Ovary (tissue), 9 donors: ENCODE data around the gene TNKS1BP1. TPM values are rescaled to one million over a fixed set of nuclear protein-coding genes. Genes with fewer than 3 reads are reported as not detected.

Source experiments
- DNase-seq, 5 donors: peaks; one replicate each; pipeline ENCODE4 v3.0.0-alpha.2; 2019 to 2020
- H3K27ac ChIP-seq, 2 donors: fragments of 200-600 bp; one replicate each; pipeline versions ENCODE4 v1.5.1 to v1.8.0; 2019 to 2022
- H3K27me3 ChIP-seq: fragments of 200-600 bp; one replicate; pipeline ENCODE4 v1.8.0; 2022
- H3K36me3 ChIP-seq: fragments of 200-600 bp; sonication (generic); one replicate; pipeline ENCODE4 v1.5.1; 2019
- H3K4me1 ChIP-seq: one replicate; pipeline ENCODE4 v1.8.1; 2013; ENCODE audit warnings: mild to moderate bottlenecking, moderate library complexity; ENCODE audit not compliant: insufficient read depth
- H3K4me3 ChIP-seq: fragments of 200-600 bp; sonication (generic); one replicate; pipeline ENCODE4 v1.5.1; 2017
- H3K9me3 ChIP-seq, 2 donors: fragments of 200-600 bp in 1 of 2; sonication (generic) in 1 of 2; one replicate each; pipeline versions ENCODE4 v1.5.1 to v1.8.1; 2013 to 2019; ENCODE audit warnings: mild to moderate bottlenecking in 1 of 2, moderate library complexity in 1 of 2
- EP300 ChIP-seq: sonication (generic); formaldehyde crosslinking; IDR thresholded peaks from one replicate; pipeline ENCODE4 v1.6.1; 2017; ENCODE audit warnings: antibody characterized with exemption
- POLR2A ChIP-seq: fragments of 450-650 bp; IDR thresholded peaks from one replicate; pipeline ENCODE4 v1.6.1; 2017; ENCODE audit warnings: antibody characterized with exemption, mild to moderate bottlenecking, moderate library complexity
- WGBS, 3 donors: extraction: QIAGEN DNeasy Blood & Tissue Kit in 1 of 3; methylation state at CpG; one replicate each; pipeline versions ENCODE4 v1.1.5 to v1.1.7; 2013 to 2017; 5-methylcytosine and 5-hydroxymethylcytosine counted together
- intact Hi-C, 4 donors: fragments of 100-400 bp; cut with DNase I; formaldehyde crosslinking; loops; one replicate each; pipeline versions ENCODE4 v1.11.0 to v1.15.1; 2022 to 2023
- polyA plus RNA-seq, 2 donors: library from polyadenylated mRNA; stranded (reverse); fragments of 200-250 nt in 1 of 2; fragments of 350-450 nt in 1 of 2; fragmentation: Illumina TruSeq in 1 of 2; extraction: RNeasy Lipid Tissue Mini Kit (QIAGEN cat#74804) in 1 of 2; gene quantifications; one replicate each; pipeline ENCODE4 v1.2.3, GENCODE V29; 2013 to 2014
- total RNA-seq, 7 donors: library from RNA; depleted of rRNA in 2 of 7; stranded (reverse); fragments of >200 nt in 2 of 7; fragmentation: NEBNext Ultra II Directional in 3 of 7; extraction: Animal tissue kit (Norgen Biotek cat#: 25700) in 3 of 7; gene quantifications; one replicate each; pipeline versions ENCODE4 v1.1.0 to v1.2.4, GENCODE V29; 2016 to 2023
- TF ChIP-seq, protein P1 (sequence below), 3 donors: fragments of 450-650 bp in 2 of 3; fragments of 200-600 bp in 1 of 3; IDR thresholded peaks; one replicate each; pipeline versions ENCODE4 v1.5.1 to v1.8.0; 2016 to 2022; ENCODE audit warnings: antibody characterized with exemption in 3 of 3, mild to moderate bottlenecking in 1 of 3
- donor health status: DM: no; HTN: no; CAD: no; lungs with moderate emphysema.
- donor health status: DM: no; HTN: no; CAD: no.
- donor health status: Bipolar disorder and iron deficiency.
- donor health status: DM: yes; HTN: yes; CAD: no.
- donor health status: DM: no; HTN: no; CAD: no.
- donor health status: DM: yes; HTN: yes; CAD: no.

TNKS1BP1 gene
- total and polyA plus RNA-seq, 9 donors, result 45.2 to 230 (median 132) TPM

DNA sequence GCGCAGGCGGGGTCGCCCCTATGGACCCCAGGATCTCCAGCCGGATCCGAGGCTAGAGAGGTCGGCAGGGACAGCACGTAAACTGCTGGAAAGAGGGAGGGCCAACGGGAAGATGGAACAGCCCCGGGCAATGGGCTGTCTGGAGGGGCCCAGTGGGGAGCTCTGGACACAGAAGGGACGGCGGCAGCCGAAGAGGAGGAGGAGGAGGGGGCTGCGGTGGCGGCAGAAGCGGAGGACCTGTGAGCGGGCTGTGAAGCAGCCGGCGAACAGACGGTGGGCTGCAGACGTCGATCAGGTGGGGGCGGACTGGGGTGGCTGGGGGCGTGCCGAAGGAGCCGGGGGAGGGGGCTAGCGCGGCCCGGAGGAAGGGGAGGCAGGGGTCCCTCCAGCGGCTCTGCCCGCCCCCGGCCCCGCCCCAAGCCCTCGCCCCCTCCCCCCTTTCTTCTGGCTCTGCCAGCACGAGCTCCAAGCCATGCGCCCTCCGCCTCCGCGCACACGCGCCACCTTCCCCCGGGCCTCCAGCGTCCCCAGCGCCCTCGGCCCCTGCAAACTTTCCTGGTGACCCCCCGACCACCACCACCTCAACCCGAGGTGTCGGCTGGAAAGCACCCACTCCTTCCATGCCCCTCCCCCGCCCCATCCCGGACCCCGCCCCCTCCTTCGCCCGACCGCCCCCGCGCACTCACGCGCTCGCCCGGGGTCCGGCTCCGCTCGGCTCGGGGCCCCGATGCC lies 432 bp downstream of the TNKS1BP1 start:
- Histone ChIP-seq H3K9me3 (no peaks in the 10 kb centered on the region), H3K27ac (peak overlapping the region; percentile 94 to 98), H3K36me3 (no peaks in the 10 kb centered on the region), H3K4me3 (peak overlapping the region; percentile 63), H3K27me3 (no peaks in the 10 kb centered on the region), H3K4me1 (peaks cover 25% of the 10 kb centered on the region)
- DNase-seq, result peak; percentile 65 to 79 (median 75)
- 0 to 1% (median 1%) methylated on average over 14 to 64 of the region's 64 CpGs for WGBS, 3 donors
- TF ChIP-seq EP300 (no peak), POLR2A (no peak)
- TF ChIP-seq, protein P1, sequence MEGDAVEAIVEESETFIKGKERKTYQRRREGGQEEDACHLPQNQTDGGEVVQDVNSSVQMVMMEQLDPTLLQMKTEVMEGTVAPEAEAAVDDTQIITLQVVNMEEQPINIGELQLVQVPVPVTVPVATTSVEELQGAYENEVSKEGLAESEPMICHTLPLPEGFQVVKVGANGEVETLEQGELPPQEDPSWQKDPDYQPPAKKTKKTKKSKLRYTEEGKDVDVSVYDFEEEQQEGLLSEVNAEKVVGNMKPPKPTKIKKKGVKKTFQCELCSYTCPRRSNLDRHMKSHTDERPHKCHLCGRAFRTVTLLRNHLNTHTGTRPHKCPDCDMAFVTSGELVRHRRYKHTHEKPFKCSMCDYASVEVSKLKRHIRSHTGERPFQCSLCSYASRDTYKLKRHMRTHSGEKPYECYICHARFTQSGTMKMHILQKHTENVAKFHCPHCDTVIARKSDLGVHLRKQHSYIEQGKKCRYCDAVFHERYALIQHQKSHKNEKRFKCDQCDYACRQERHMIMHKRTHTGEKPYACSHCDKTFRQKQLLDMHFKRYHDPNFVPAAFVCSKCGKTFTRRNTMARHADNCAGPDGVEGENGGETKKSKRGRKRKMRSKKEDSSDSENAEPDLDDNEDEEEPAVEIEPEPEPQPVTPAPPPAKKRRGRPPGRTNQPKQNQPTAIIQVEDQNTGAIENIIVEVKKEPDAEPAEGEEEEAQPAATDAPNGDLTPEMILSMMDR (IDR thresholded peaks at IDR 0.05), result no peak
- intact Hi-C loops, result loop anchor here in 2 of 4 donors (10.0 kb wide), 2 partner anchors 320 to 330 kb away; partner anchors contain the start of genes CLP1 (in 1 of the 2) and YPEL4 (in 1 of the 2)

DNA sequence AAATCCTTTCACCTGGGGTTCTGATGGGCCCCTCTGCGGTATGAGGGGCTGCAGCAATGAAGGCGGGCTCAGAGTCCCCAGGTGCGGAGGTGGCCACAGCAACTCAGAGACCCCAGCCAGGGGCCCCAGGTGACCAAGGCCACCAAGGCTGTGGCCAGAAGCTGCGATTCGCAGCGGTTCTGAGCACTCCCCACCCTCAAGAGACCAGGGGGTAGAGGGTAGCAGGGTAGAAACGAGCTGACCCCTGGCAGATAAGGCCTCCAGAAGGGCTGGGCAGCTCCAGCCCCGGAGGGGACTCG lies 948 bp downstream of the TNKS1BP1 start:
- no peaks in the 10 kb centered on the region for H3K27me3 ChIP-seq
- peaks cover 25% of the 10 kb centered on the region for H3K4me1 ChIP-seq
- H3K27ac ChIP-seq, result peak overlapping the region; percentile 94 to 98
- TF ChIP-seq, protein P1 (IDR thresholded peaks at IDR 0.05), result no peak
- TF ChIP-seq EP300 (no peak), POLR2A (no peak)
- H3K4me3 ChIP-seq, result peak overlapping the region; percentile 63
- intact Hi-C loops, result loop anchor here in 2 of 4 donors (10.0 kb wide), 2 partner anchors 321 to 331 kb away; partner anchors contain the start of genes CLP1 (in 1 of the 2) and YPEL4 (in 1 of the 2)
- 2 to 5% (median 5%) methylated on average over 9 of the region's 9 CpGs for WGBS, 3 donors
- H3K9me3 ChIP-seq, result no peaks in the 10 kb centered on the region
- no peak for DNase-seq
- H3K36me3 ChIP-seq, result no peaks in the 10 kb centered on the region

DNA sequence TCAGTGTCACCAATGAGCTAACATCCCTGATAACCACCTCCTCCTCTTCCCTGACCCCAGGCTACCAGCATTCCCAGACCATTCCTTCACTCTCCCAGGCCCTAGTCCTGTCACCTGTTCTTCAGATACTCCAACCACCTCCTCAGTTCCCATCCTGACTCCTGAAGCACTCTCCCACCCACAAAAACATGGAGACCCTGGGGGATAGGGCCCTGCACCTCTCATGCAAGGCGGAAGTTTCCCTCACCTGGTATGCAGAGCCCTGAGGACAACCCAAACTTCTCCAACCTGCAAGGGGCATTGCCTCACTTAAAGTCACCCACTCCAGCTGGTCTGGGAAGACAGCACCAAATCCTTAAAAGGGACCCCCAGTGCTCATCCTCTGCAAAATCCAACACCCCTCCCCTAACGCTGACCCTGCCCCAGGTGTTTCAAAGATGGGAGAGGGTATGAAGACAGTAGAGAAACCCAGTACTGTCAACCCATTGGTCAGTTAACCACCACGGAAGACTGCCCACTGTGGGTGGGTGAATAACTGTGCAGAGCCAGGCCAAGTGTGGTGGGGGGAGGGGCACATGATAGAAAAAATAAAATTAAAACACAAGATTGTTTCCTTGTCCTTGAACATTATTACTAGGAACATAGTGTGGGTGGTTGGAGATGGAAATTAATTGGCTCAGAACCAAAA lies 1.4 kb downstream of the TNKS1BP1 start:
- DNase-seq, result peak in 3 of 5 donors; percentile 39 to 65 (median 63)
- no peaks in the 10 kb centered on the region for H3K9me3 ChIP-seq
- TF ChIP-seq POLR2A (no peak), EP300 (no peak)
- TF ChIP-seq, protein P1 (IDR thresholded peaks at IDR 0.05), result no peak
- intact Hi-C loops, result loop anchor here in 2 of 4 donors (10.0 kb wide), 2 partner anchors 321 to 331 kb away; partner anchors contain the start of genes CLP1 (in 1 of the 2) and YPEL4 (in 1 of the 2)
- H3K36me3 ChIP-seq, result no peaks in the 10 kb centered on the region
- peak overlapping the region; percentile 63 for H3K4me3 ChIP-seq
- no peaks in the 10 kb centered on the region for H3K27me3 ChIP-seq
- 37 to 43% (median 40%) methylated on average over 3 of the region's 3 CpGs for WGBS, 3 donors
- peak overlapping the region; percentile 94 to 98 for H3K27ac ChIP-seq
- H3K4me1 ChIP-seq, result peaks cover 30% of the 10 kb centered on the region

DNA sequence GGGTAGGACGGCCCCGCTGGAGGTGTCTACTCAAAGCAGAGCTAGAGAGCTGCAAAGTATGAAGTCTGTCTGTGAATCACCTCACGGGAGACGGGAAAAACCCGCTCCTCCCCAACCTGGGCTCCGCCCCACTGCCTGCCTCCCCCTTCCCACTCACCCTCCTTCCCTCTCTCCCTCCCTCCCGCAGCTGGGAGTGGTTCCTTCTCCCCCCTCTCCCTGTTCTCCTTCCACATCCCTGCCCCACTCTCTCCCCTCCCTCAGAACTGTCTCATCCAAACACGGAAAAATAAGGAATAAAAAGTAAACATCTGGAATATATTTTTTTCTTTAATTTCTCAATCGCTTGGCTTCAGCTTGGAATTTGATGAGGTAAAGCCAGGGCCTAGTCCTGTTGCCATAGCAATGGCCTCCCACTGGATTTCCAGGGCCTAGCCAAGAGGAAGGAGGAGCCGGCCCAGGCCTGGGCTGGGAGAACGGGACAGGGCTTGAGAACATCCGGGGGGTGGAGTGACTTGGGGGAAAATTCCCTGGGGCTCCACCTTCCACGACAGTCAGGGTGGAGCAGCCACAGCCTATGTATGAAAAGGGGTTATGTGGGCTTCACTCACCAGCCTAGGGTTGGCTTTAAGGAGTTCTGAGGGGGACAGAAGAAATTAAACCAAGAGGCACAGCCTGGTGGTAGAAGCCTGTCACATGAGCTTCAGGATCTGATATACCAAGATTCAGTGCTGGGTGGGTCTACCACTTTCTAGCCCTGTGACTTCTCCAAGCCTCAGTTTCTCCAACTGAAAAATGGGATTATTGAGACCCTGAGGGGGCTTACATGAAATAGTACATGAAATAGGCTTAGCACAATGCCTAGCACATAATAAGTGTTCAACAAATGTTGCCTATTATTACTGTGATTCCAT lies 2.2 kb downstream of the TNKS1BP1 start:
- Histone ChIP-seq H3K4me1 (peaks cover 33% of the 10 kb centered on the region), H3K27me3 (no peaks in the 10 kb centered on the region), H3K4me3 (peak overlapping the region; percentile 63), H3K9me3 (no peaks in the 10 kb centered on the region), H3K27ac (peak overlapping the region; percentile 66 to 94), H3K36me3 (no peaks in the 10 kb centered on the region)
- WGBS, 3 donors, result 1 to 6% (median 2%) methylated on average over 13 of the region's 13 CpGs
- intact Hi-C loops, result loop anchor here in 2 of 4 donors (10.0 kb wide), 2 partner anchors 322 to 332 kb away; partner anchors contain the start of genes CLP1 (in 1 of the 2) and YPEL4 (in 1 of the 2)
- DNase-seq, result peak; percentile 90 to 95 (median 94)
- peak; percentile 50 for TF ChIP-seq POLR2A
- peak; percentile 51 for TF ChIP-seq EP300
- TF ChIP-seq, protein P1 (IDR thresholded peaks at IDR 0.05), result peak in 1 of 3 donors; percentile 21
